Loucy (cell line): ENCODE data around the gene SEMA3A.

ENCODE experiments used
- CTCF ChIP-seq: fragments of 200-600 bp; sonication (generic); conservative IDR thresholded peaks from 2 replicates; pipeline ENCODE4 v1.5.1; 2014; ENCODE audit warnings: mild to moderate bottlenecking, antibody characterized with exemption, low read length
- EZH2phosphoT487 ChIP-seq: fragments of 200-600 bp; IDR thresholded peaks from 2 replicates; pipeline ENCODE4 v1.6.1; 2018; ENCODE audit warnings: antibody characterized with exemption, mild to moderate bottlenecking, moderate library complexity, borderline replicate concordance

- TF ChIP-seq CTCF (no peak), EZH2phosphoT487 (no peak)
Observed at GRCh38 chr7:84181628-84182027, 13.0 kb downstream of the SEMA3A start.
